ENCODE results near the gene QKI. TPM values are rescaled to one million over a fixed set of nuclear protein-coding genes. Genes with fewer than 3 reads are reported as not detected.

QKI gene
- total and polyA plus RNA-seq, 10 of the 15 experiments (the other 5 are each of a cell fraction or from before 2014, with no cell fraction given): 4.7 to 72.5 (median 38.9) TPM

DNA sequence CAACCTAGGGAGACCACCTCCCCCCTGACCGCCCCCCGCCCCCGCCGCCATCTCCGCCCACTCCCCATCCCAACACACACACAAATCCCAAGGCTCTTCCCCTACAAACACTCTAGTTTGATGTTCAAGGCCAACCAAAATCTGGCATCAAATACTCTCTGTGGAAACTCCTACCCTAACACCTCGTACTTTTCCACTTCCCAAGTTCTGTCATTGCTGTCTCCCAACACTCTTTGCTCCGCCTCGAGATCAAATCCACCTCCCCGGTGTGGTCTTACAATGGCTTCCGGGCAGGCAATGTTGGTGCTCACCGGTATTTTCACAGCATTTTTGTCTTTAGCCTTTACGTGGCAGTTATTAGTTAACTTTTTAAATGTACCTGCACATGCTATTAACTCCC is 4.8 kb upstream of the QKI start:
- FAIRE-seq (no peak), DNase-seq (ENCODE audit: low read depth, low spot score) (no peak), ATAC-seq (no peak)
- Histone ChIP-seq H3K27ac (ENCODE audit: control insufficient read depth, insufficient read depth) (no peak overlapping the region), H3K4me2 (ENCODE audit: control insufficient read depth, insufficient read depth) (no peak overlapping the region), H3K9ac (ENCODE audit: control insufficient read depth, insufficient read depth, low read length) (no peak overlapping the region), H3K4me3 (no peak overlapping the region), H3K4me1 (ENCODE audit: control insufficient read depth, insufficient read depth, low read length) (peaks cover 4% of the 10 kb centered on the region; the same call in 1 of the 2 replicates), H3K79me2 (ENCODE audit: control insufficient read depth, insufficient read depth, low read length) (peaks cover 5% of the 10 kb centered on the region), H3K9me3 (replicated peaks; ENCODE audit: control insufficient read depth, insufficient read depth, low read length) (no peaks in the 10 kb centered on the region), H3K27me3 (replicated peaks in 1 of 2; ENCODE audit: control insufficient read depth in 2 of 2, insufficient read depth in 2 of 2, low read length in 1 of 2) (no peaks in the 10 kb centered on the region), H2AFZ (ENCODE audit: control insufficient read depth, low read depth, low read length) (no peak overlapping the region), H4K20me1 (ENCODE audit: control insufficient read depth, insufficient read depth) (no peaks in the 10 kb centered on the region), H3K36me3 (ENCODE audit: control insufficient read depth in 2 of 2, insufficient read depth in 2 of 2, low read length in 1 of 2) (no peaks in the 10 kb centered on the region)
- BruUV-seq (replicated peaks): no TSS peak
- ChIA-PET SMC1A (ENCODE audit: uncharacterized antibody, unreplicated experiment) (no interaction called here), POLR2A (no interaction called here), CTCF (interaction anchor here (0.7 kb wide), 1 partner anchor 38 kb away, joined by 3 read pairs; no protein-coding TSS in a partner anchor), RAD21 (ENCODE audit: unreplicated experiment) (interaction anchor here (0.9 kb wide), 1 partner anchor 44 kb away, joined by 3 read pairs; no protein-coding TSS in a partner anchor)
- WGBS (ENCODE audit: insufficient coverage, insufficient replicate concordance, low lambda C conversion rate, missing lambda C conversion rate): 82% methylated on average over 7 of the region's 12 CpGs
- intact Hi-C loops (cut with micrococcal nuclease; ENCODE audit: unreplicated experiment) (loop anchor here (10.0 kb wide), 1 partner anchor 695 kb away; no protein-coding TSS in a partner anchor), in situ Hi-C loops (cut with MboI) (no loop called here)
- TF ChIP-seq CBX3 (IDR thresholded peaks at IDR 0.05; ENCODE audit: borderline replicate concordance, low read depth) (no peak), BACH1 (IDR thresholded peaks at IDR 0.05; ENCODE audit: borderline replicate concordance) (no peak), TBL1XR1 (IDR thresholded peaks at IDR 0.05; ENCODE audit: low read depth, low read length) (no peak), EED (IDR thresholded peaks at IDR 0.05; ENCODE audit: low read depth) (no peak), MXI1 (IDR thresholded peaks at IDR 0.05; ENCODE audit: low read depth, low read length) (no peak), PML (IDR thresholded peaks at IDR 0.05; ENCODE audit: low read length) (no peak), NBN (IDR thresholded peaks at IDR 0.05) (no peak), STAT3 (IDR thresholded peaks at IDR 0.05; ENCODE audit: low read depth, low read length) (no peak), SMC3 (IDR thresholded peaks at IDR 0.05; ENCODE audit: borderline replicate concordance, low read length) (no peak), SPI1 (IDR thresholded peaks at IDR 0.05; ENCODE audit: borderline replicate concordance, insufficient read depth, low read depth, low read length) (no peak), MEF2A (IDR thresholded peaks at IDR 0.05; ENCODE audit: insufficient read depth, low read depth, low read length) (no peak), SMAD5 (IDR thresholded peaks at IDR 0.05; ENCODE audit: low read depth) (no peak), RCOR1 (conservative IDR thresholded peaks at IDR 0.05; ENCODE audit: low read depth, low read length) (no peak)
- TF ChIP-seq, protein P1, sequence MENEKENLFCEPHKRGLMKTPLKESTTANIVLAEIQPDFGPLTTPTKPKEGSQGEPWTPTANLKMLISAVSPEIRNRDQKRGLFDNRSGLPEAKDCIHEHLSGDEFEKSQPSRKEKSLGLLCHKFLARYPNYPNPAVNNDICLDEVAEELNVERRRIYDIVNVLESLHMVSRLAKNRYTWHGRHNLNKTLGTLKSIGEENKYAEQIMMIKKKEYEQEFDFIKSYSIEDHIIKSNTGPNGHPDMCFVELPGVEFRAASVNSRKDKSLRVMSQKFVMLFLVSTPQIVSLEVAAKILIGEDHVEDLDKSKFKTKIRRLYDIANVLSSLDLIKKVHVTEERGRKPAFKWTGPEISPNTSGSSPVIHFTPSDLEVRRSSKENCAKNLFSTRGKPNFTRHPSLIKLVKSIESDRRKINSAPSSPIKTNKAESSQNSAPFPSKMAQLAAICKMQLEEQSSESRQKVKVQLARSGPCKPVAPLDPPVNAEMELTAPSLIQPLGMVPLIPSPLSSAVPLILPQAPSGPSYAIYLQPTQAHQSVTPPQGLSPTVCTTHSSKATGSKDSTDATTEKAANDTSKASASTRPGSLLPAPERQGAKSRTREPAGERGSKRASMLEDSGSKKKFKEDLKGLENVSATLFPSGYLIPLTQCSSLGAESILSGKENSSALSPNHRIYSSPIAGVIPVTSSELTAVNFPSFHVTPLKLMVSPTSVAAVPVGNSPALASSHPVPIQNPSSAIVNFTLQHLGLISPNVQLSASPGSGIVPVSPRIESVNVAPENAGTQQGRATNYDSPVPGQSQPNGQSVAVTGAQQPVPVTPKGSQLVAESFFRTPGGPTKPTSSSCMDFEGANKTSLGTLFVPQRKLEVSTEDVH (IDR thresholded peaks at IDR 0.05; ENCODE audit: low read depth, partially characterized antibody): no peak
- TF ChIP-seq, protein P2, sequence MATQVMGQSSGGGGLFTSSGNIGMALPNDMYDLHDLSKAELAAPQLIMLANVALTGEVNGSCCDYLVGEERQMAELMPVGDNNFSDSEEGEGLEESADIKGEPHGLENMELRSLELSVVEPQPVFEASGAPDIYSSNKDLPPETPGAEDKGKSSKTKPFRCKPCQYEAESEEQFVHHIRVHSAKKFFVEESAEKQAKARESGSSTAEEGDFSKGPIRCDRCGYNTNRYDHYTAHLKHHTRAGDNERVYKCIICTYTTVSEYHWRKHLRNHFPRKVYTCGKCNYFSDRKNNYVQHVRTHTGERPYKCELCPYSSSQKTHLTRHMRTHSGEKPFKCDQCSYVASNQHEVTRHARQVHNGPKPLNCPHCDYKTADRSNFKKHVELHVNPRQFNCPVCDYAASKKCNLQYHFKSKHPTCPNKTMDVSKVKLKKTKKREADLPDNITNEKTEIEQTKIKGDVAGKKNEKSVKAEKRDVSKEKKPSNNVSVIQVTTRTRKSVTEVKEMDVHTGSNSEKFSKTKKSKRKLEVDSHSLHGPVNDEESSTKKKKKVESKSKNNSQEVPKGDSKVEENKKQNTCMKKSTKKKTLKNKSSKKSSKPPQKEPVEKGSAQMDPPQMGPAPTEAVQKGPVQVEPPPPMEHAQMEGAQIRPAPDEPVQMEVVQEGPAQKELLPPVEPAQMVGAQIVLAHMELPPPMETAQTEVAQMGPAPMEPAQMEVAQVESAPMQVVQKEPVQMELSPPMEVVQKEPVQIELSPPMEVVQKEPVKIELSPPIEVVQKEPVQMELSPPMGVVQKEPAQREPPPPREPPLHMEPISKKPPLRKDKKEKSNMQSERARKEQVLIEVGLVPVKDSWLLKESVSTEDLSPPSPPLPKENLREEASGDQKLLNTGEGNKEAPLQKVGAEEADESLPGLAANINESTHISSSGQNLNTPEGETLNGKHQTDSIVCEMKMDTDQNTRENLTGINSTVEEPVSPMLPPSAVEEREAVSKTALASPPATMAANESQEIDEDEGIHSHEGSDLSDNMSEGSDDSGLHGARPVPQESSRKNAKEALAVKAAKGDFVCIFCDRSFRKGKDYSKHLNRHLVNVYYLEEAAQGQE (IDR thresholded peaks at IDR 0.05; ENCODE audit: low read depth, low read length): no peak
- TF ChIP-seq, protein P3, sequence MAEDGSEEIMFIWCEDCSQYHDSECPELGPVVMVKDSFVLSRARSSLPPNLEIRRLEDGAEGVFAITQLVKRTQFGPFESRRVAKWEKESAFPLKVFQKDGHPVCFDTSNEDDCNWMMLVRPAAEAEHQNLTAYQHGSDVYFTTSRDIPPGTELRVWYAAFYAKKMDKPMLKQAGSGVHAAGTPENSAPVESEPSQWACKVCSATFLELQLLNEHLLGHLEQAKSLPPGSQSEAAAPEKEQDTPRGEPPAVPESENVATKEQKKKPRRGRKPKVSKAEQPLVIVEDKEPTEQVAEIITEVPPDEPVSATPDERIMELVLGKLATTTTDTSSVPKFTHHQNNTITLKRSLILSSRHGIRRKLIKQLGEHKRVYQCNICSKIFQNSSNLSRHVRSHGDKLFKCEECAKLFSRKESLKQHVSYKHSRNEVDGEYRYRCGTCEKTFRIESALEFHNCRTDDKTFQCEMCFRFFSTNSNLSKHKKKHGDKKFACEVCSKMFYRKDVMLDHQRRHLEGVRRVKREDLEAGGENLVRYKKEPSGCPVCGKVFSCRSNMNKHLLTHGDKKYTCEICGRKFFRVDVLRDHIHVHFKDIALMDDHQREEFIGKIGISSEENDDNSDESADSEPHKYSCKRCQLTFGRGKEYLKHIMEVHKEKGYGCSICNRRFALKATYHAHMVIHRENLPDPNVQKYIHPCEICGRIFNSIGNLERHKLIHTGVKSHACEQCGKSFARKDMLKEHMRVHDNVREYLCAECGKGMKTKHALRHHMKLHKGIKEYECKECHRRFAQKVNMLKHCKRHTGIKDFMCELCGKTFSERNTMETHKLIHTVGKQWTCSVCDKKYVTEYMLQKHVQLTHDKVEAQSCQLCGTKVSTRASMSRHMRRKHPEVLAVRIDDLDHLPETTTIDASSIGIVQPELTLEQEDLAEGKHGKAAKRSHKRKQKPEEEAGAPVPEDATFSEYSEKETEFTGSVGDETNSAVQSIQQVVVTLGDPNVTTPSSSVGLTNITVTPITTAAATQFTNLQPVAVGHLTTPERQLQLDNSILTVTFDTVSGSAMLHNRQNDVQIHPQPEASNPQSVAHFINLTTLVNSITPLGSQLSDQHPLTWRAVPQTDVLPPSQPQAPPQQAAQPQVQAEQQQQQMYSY (CRISPR knock-in tag; IDR thresholded peaks at IDR 0.05): no peak
